Mesenchymal stem cell (in vitro differentiated cells and primary cell): ENCODE measurements around the gene DEUP1.

Experiments used
- DNase-seq: peaks from one replicate; pipeline ENCODE4 v3.0.0-alpha.2; 2013
- H2AFZ ChIP-seq: one replicate; pipeline ENCODE4 v1.6.1; 2013; ENCODE audit warnings: low read depth, mild to moderate bottlenecking, control low read depth, inconsistent platforms, low read length, moderate library complexity
- H2AK5ac ChIP-seq: 2 replicates; pipeline ENCODE4 v1.6.1; 2013; ENCODE audit warnings: low read length, moderate library complexity, mild to moderate bottlenecking, inconsistent platforms; ENCODE audit not compliant: severe bottlenecking
- H2BK120ac ChIP-seq: one replicate; pipeline ENCODE4 v1.6.1; 2013; ENCODE audit warnings: low read depth, mild to moderate bottlenecking, inconsistent platforms, low read length, moderate library complexity
- H2BK12ac ChIP-seq, 2 experiments: one replicate each; pipeline ENCODE4 v1.6.1; 2013; ENCODE audit warnings: inconsistent platforms in 2 of 2, low read length in 2 of 2, mild to moderate bottlenecking in 2 of 2, moderate library complexity in 2 of 2, control low read depth in 1 of 2
- H2BK15ac ChIP-seq: one replicate; pipeline ENCODE4 v1.6.1; 2013; ENCODE audit warnings: mild to moderate bottlenecking, low read depth, inconsistent platforms; ENCODE audit not compliant: poor library complexity, severe bottlenecking
- H2BK5ac ChIP-seq: 2 replicates; pipeline ENCODE4 v1.6.1; 2013; ENCODE audit warnings: low read depth, mild to moderate bottlenecking, low read length, control low read depth, inconsistent platforms; ENCODE audit not compliant: poor library complexity, severe bottlenecking
- H3K14ac ChIP-seq, 2 experiments: one replicate each; pipeline ENCODE4 v1.6.1; 2013; ENCODE audit warnings: inconsistent platforms in 2 of 2, low read length in 2 of 2, control low read depth in 1 of 2, mild to moderate bottlenecking in 1 of 2, moderate library complexity in 1 of 2
- H3K18ac ChIP-seq, 2 experiments: one replicate each; pipeline ENCODE4 v1.6.1; 2013; ENCODE audit warnings: inconsistent platforms in 2 of 2, low read length in 2 of 2, control low read depth in 1 of 2, low read depth in 1 of 2, mild to moderate bottlenecking in 1 of 2
- H3K23ac ChIP-seq, 2 experiments: one replicate each; pipeline ENCODE4 v1.6.1; 2013; ENCODE audit warnings: inconsistent platforms in 2 of 2, low read length in 2 of 2, mild to moderate bottlenecking in 2 of 2, moderate library complexity in 2 of 2, control low read depth in 1 of 2
- H3K27ac ChIP-seq: 2 replicates; pipeline ENCODE4 v1.5.1; 2013; ENCODE audit warnings: mild to moderate bottlenecking, moderate library complexity, low read length, control low read depth, inconsistent platforms; ENCODE audit not compliant: poor library complexity, severe bottlenecking
- H3K27me3 ChIP-seq, 2 experiments: 2 replicates each; pipeline versions ENCODE4 v1.6.1 to v1.7.0; 2013; ENCODE audit warnings: low read length in 2 of 2, mild to moderate bottlenecking in 2 of 2, moderate library complexity in 2 of 2, control low read depth in 1 of 2, inconsistent platforms in 1 of 2; ENCODE audit not compliant: control insufficient read depth in 1 of 2, insufficient read depth in 1 of 2
- H3K36me3 ChIP-seq, 2 experiments: 2 replicates each; pipeline versions ENCODE4 v1.6.1 to v1.7.0; 2013; ENCODE audit warnings: low read length in 2 of 2, control low read depth in 1 of 2, inconsistent platforms in 1 of 2, low read depth in 1 of 2, mild to moderate bottlenecking in 1 of 2; ENCODE audit not compliant: insufficient read depth in 2 of 2, control insufficient read depth in 1 of 2
- H3K4ac ChIP-seq, 2 experiments: one replicate each; pipeline ENCODE4 v1.6.1; 2013; ENCODE audit warnings: inconsistent platforms in 2 of 2, low read length in 2 of 2, mild to moderate bottlenecking in 2 of 2, moderate library complexity in 2 of 2, control low read depth in 1 of 2, low read depth in 1 of 2
- H3K4me1 ChIP-seq: 2 replicates; pipeline ENCODE4 v1.6.1; 2013; ENCODE audit warnings: low read depth, low read length, control low read depth; ENCODE audit not compliant: control insufficient read depth, insufficient read depth
- H3K4me2 ChIP-seq: 2 replicates; pipeline ENCODE4 v1.6.1; 2013; ENCODE audit warnings: low read length, mild to moderate bottlenecking, inconsistent platforms; ENCODE audit not compliant: poor library complexity, severe bottlenecking
- H3K4me3 ChIP-seq, 2 experiments: 2 replicates each; pipeline versions ENCODE4 v1.5.1 to v1.7.0; 2013; ENCODE audit warnings: low read length in 2 of 2, mild to moderate bottlenecking in 2 of 2, control low read depth in 1 of 2, low read depth in 1 of 2; ENCODE audit not compliant: insufficient read depth in 1 of 2
- H3K79me1 ChIP-seq: replicated peaks from 2 replicates; pipeline ENCODE4 v1.6.1; 2013; ENCODE audit warnings: mild to moderate bottlenecking, control low read depth, low read length, inconsistent platforms; ENCODE audit not compliant: poor library complexity, severe bottlenecking
- H3K9ac ChIP-seq: 2 replicates; pipeline ENCODE4 v1.7.0; 2013; ENCODE audit warnings: mild to moderate bottlenecking, low read length, moderate library complexity
- H3K9me3 ChIP-seq: 2 replicates; pipeline ENCODE4 v1.7.0; 2013; ENCODE audit warnings: mild to moderate bottlenecking, low read length; ENCODE audit not compliant: control insufficient read depth
- H4K8ac ChIP-seq: one replicate; pipeline ENCODE4 v1.6.1; 2013; ENCODE audit warnings: inconsistent platforms, mild to moderate bottlenecking, low read length, moderate library complexity
- H4K91ac ChIP-seq: one replicate; pipeline ENCODE4 v1.6.1; 2013; ENCODE audit warnings: mild to moderate bottlenecking, low read length, inconsistent platforms
- WGBS: methylation state at CpG from one replicate; pipeline ENCODE4 v1.1.7; 2013; ENCODE audit warnings: mixed read lengths; 5-methylcytosine and 5-hydroxymethylcytosine counted together

DEUP1 gene

GRCh38 chr11:93320230-93320629 is 10.3 kb upstream of the DEUP1 start:
- Histone ChIP-seq H3K23ac (no peak overlapping the region), H3K36me3 (no peaks in the 10 kb centered on the region), H3K27me3 (no peaks in the 10 kb centered on the region), H2BK12ac (no peak overlapping the region), H3K4me3 (no peak overlapping the region), H3K18ac (no peak overlapping the region), H2BK120ac (no peak overlapping the region), H4K8ac (no peak overlapping the region), H3K27ac (no peak overlapping the region), H4K91ac (no peak overlapping the region), H3K79me1 (no peaks in the 10 kb centered on the region), H3K4me1 (no peaks in the 10 kb centered on the region), H2AK5ac (no peak overlapping the region), H2AFZ (no peak overlapping the region), H2BK5ac (no peak overlapping the region), H2BK15ac (no peak overlapping the region), H3K9me3 (peaks cover 20% of the 10 kb centered on the region), H3K14ac (no peak overlapping the region), H3K4ac (no peak overlapping the region), H3K4me2 (no peak overlapping the region), H3K9ac (no peak overlapping the region)
- no peak for DNase-seq

GRCh38 chr11:93322207-93322606 is 8.3 kb upstream of the DEUP1 start:
- Histone ChIP-seq H3K4me2 (no peak overlapping the region), H2AK5ac (no peak overlapping the region), H3K9me3 (peaks cover 18% of the 10 kb centered on the region), H2BK120ac (no peak overlapping the region), H3K14ac (no peak overlapping the region), H2BK15ac (no peak overlapping the region), H3K4me3 (no peak overlapping the region), H2AFZ (no peak overlapping the region), H3K23ac (no peak overlapping the region), H3K36me3 (no peaks in the 10 kb centered on the region), H4K8ac (no peak overlapping the region), H3K27me3 (no peaks in the 10 kb centered on the region), H2BK12ac (no peak overlapping the region), H3K18ac (no peak overlapping the region), H3K4me1 (no peaks in the 10 kb centered on the region), H4K91ac (no peak overlapping the region), H3K4ac (no peak overlapping the region), H3K27ac (no peak overlapping the region), H3K79me1 (no peaks in the 10 kb centered on the region), H2BK5ac (no peak overlapping the region), H3K9ac (no peak overlapping the region)
- 80% methylated on average over 1 of the region's 2 CpGs for WGBS
- no peak for DNase-seq

GRCh38 chr11:93323747-93324146 is 6.8 kb upstream of the DEUP1 start:
- no peak for DNase-seq
- no peaks in the 10 kb centered on the region for H3K27me3 ChIP-seq
- no peak overlapping the region for H3K27ac ChIP-seq
- no peak overlapping the region for H2BK15ac ChIP-seq
- WGBS: 88% methylated on average over 1 of the region's 1 CpG
- no peak overlapping the region for H3K18ac ChIP-seq
- no peak overlapping the region for H4K8ac ChIP-seq
- no peaks in the 10 kb centered on the region for H3K36me3 ChIP-seq
- no peak overlapping the region for H3K4me2 ChIP-seq
- H3K23ac ChIP-seq: no peak overlapping the region
- H2BK5ac ChIP-seq: no peak overlapping the region
- no peaks in the 10 kb centered on the region for H3K79me1 ChIP-seq
- H3K4me3 ChIP-seq: no peak overlapping the region
- H3K14ac ChIP-seq: no peak overlapping the region
- H2AK5ac ChIP-seq: no peak overlapping the region
- H2AFZ ChIP-seq: no peak overlapping the region
- H3K9ac ChIP-seq: no peak overlapping the region
- H4K91ac ChIP-seq: no peak overlapping the region
- no peak overlapping the region for H2BK120ac ChIP-seq
- peaks cover 14% of the 10 kb centered on the region for H3K9me3 ChIP-seq
- H2BK12ac ChIP-seq: no peak overlapping the region
- no peak overlapping the region for H3K4ac ChIP-seq
- H3K4me1 ChIP-seq: no peaks in the 10 kb centered on the region

- no peak overlapping the region for H2BK5ac ChIP-seq
- H3K23ac ChIP-seq: no peak overlapping the region
- no peaks in the 10 kb centered on the region for H3K4me1 ChIP-seq
- no peak overlapping the region for H2BK15ac ChIP-seq
- H2AFZ ChIP-seq: no peak overlapping the region
- peaks cover 6% of the 10 kb centered on the region for H3K9me3 ChIP-seq
- no CpG with 5 or more reads among the region's 3 CpGs for WGBS
- no peak overlapping the region for H2AK5ac ChIP-seq
- H3K4ac ChIP-seq: no peak overlapping the region
- H3K9ac ChIP-seq: no peak overlapping the region
- no peak overlapping the region for H3K14ac ChIP-seq
- H3K36me3 ChIP-seq: no peaks in the 10 kb centered on the region
- DNase-seq: no peak
- H3K4me2 ChIP-seq: no peak overlapping the region
- no peak overlapping the region for H2BK120ac ChIP-seq
- H3K79me1 ChIP-seq: no peaks in the 10 kb centered on the region
- no peak overlapping the region for H3K27ac ChIP-seq
- no peak overlapping the region for H4K8ac ChIP-seq
- no peak overlapping the region for H3K18ac ChIP-seq
- H3K4me3 ChIP-seq: no peak overlapping the region
- H3K27me3 ChIP-seq: no peaks in the 10 kb centered on the region
- no peak overlapping the region for H2BK12ac ChIP-seq
- no peak overlapping the region for H4K91ac ChIP-seq
These were observed 6.0 kb upstream of the DEUP1 start for GRCh38 chr11:93324500-93324899.
